HepG2 (cell line): ENCODE results near the gene EGR1. TPM values are rescaled to one million over a fixed set of nuclear protein-coding genes. Genes with fewer than 3 reads are reported as not detected.

Experiments
- GABPA ChIP-seq, 2 experiments: IDR thresholded peaks; 2 replicates each; pipeline ENCODE4 v1.6.1; 2011 to 2016; ENCODE audit warnings: low read depth in 2 of 2, low read length in 1 of 2, missing biosample characterization in 1 of 2, missing genetic modification characterization in 1 of 2
- GLI4 ChIP-seq: sonication (generic); formaldehyde crosslinking; IDR thresholded peaks from 2 replicates; pipeline ENCODE4 v1.5.1; 2020; ENCODE audit warnings: missing genetic modification reagents, mild to moderate bottlenecking, moderate library complexity, borderline replicate concordance
- NONO ChIP-seq, 2 experiments: fragments of 450-650 bp in 1 of 2; sonication (generic) in 1 of 2; formaldehyde crosslinking in 1 of 2; IDR thresholded peaks in 1 of 2; conservative IDR thresholded peaks in 1 of 2; 2 replicates each; pipeline versions ENCODE4 v1.6.1 to v1.8.0; 2017 to 2022; ENCODE audit warnings: mild to moderate bottlenecking in 1 of 2, missing genetic modification reagents in 1 of 2, moderate library complexity in 1 of 2
- SALL1 ChIP-seq: sonication (generic); formaldehyde crosslinking; IDR thresholded peaks from 2 replicates; pipeline ENCODE4 v1.8.0; 2022; ENCODE audit warnings: mild to moderate bottlenecking, missing genetic modification reagents
- SOX6 ChIP-seq, 2 experiments: fragments of 450-650 bp in 1 of 2; sonication (generic) in 1 of 2; formaldehyde crosslinking in 1 of 2; IDR thresholded peaks; 2 replicates each; pipeline versions ENCODE4 v1.4.0 to v1.6.1; 2017 to 2020; ENCODE audit warnings: antibody characterized with exemption in 1 of 2, mild to moderate bottlenecking in 1 of 2, missing genetic modification reagents in 1 of 2
- TFAP4 ChIP-seq: sonication (generic); IDR thresholded peaks from 2 replicates; pipeline ENCODE4 v1.6.1; 2016; ENCODE audit warnings: low read depth, borderline replicate concordance
- ZNF121 ChIP-seq: sonication (generic); formaldehyde crosslinking; IDR thresholded peaks from 2 replicates; pipeline ENCODE4 v1.5.0; 2020; ENCODE audit warnings: mild to moderate bottlenecking, missing genetic modification reagents
- ZNF142 ChIP-seq: sonication (generic); formaldehyde crosslinking; IDR thresholded peaks from 2 replicates; pipeline ENCODE4 v1.4.0; 2020; ENCODE audit warnings: missing genetic modification reagents
- polyA plus RNA-seq, 8 experiments: library from polyadenylated mRNA; depleted of rRNA in 3 of 8; stranded (reverse) in 7 of 8; unstranded in 1 of 8; fragments of >200 nt; fragmentation: Illumina TruSeq in 4 of 8; extraction: Trizol in 4 of 8; gene quantifications; 2 replicates each; pipeline versions ENCODE4 v1.2.1 to v1.2.3, GENCODE V29; 2011 to 2016; ENCODE audit warnings: low read depth in 4 of 8, missing spikeins in 1 of 8, mixed read lengths in 1 of 8; ENCODE audit not compliant: insufficient read depth in 1 of 8
- total RNA-seq, 5 experiments: library from RNA; depleted of rRNA; stranded (reverse); fragments of >200 nt; fragmentation: Illumina TruSeq; extraction: Trizol; gene quantifications; 2 replicates each; pipeline ENCODE4 v1.2.3, GENCODE V29; 2016; ENCODE audit warnings: low read depth in 1 of 5
- TF ChIP-seq, protein P1 (sequence below): sonication (generic); formaldehyde crosslinking; IDR thresholded peaks from 2 replicates; pipeline ENCODE4 v1.4.0; 2020; ENCODE audit warnings: missing genetic modification reagents, borderline replicate concordance
- TF ChIP-seq, protein P2 (sequence below): sonication (generic); formaldehyde crosslinking; IDR thresholded peaks from 2 replicates; pipeline ENCODE4 v1.8.0; 2022; ENCODE audit warnings: mild to moderate bottlenecking, missing genetic modification reagents, moderate library complexity
- TF ChIP-seq, protein P3 (sequence below): sonication (generic); formaldehyde crosslinking; IDR thresholded peaks from 2 replicates; pipeline ENCODE4 v1.4.0; 2020; ENCODE audit warnings: missing genetic modification reagents, low read depth, mild to moderate bottlenecking, borderline replicate concordance

EGR1 gene
- total and polyA plus RNA-seq, 2 of the 13 experiments (the other 11 are each of a cell fraction or from before 2014, with no cell fraction given) = 4.1 to 4.5 TPM

DNA sequence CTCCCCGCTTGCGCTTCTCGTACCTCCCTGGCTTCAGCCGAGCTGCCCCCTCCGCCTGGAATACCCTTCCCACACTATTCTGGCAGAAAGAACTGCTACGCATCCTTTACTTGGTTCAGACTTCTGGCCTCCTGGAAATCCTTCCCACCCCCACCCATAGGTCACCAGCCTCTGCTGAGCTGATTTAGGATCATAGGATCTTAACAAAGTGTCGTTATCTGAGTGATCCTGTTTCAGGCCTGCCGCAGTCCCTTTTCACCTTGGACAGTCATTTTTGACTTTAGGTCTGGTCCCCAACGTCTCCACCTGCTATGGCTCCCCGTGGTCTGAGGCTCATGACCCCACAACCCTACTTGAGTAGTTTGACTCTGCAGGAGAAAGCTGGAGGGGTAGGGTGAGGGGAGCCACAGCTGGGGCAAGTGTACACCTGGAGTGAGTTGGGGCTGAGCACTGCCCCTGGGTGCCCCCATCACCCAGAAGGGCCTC, 27.3 kb downstream of the EGR1 start (continued):
- TF ChIP-seq ZNF142 (CRISPR knock-in tag) (0 out of 2 replicates have a peak, but pooled peaks have one; percentile 10), GABPA (IDR thresholded peaks at IDR 0.05; ENCODE audit: low read depth, low read length) (no peak), GABPA (CRISPR knock-in tag; IDR thresholded peaks at IDR 0.05; ENCODE audit: low read depth) (no peak), GLI4 (CRISPR knock-in tag) (no peak), NONO (IDR thresholded peaks at IDR 0.05) (no peak), NONO (CRISPR knock-in tag; conservative IDR thresholded peaks at IDR 0.05) (no peak), TFAP4 (no peak), SOX6 (IDR thresholded peaks at IDR 0.05) (no peak), SOX6 (CRISPR knock-in tag; IDR thresholded peaks at IDR 0.05) (no peak), ZNF121 (CRISPR knock-in tag) (no peak), SALL1 (CRISPR knock-in tag) (no peak)
- TF ChIP-seq, protein P1, sequence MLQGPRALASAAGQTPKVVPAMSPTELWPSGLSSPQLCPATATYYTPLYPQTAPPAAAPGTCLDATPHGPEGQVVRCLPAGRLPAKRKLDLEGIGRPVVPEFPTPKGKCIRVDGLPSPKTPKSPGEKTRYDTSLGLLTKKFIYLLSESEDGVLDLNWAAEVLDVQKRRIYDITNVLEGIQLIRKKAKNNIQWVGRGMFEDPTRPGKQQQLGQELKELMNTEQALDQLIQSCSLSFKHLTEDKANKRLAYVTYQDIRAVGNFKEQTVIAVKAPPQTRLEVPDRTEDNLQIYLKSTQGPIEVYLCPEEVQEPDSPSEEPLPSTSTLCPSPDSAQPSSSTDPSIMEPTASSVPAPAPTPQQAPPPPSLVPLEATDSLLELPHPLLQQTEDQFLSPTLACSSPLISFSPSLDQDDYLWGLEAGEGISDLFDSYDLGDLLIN = no peak
- TF ChIP-seq, protein P2, sequence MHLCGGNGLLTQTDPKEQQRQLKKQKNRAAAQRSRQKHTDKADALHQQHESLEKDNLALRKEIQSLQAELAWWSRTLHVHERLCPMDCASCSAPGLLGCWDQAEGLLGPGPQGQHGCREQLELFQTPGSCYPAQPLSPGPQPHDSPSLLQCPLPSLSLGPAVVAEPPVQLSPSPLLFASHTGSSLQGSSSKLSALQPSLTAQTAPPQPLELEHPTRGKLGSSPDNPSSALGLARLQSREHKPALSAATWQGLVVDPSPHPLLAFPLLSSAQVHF (CRISPR knock-in tag) = no peak
- TF ChIP-seq, protein P3, sequence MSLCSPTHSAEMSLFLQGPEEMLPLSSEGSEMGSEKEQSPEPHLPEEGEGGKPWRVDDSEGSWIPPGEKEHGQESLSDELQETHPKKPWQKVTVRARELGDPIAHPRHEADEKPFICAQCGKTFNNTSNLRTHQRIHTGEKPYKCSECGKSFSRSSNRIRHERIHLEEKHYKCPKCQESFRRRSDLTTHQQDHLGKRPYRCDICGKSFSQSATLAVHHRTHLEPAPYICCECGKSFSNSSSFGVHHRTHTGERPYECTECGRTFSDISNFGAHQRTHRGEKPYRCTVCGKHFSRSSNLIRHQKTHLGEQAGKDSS = no peak
